ENCODE data around the gene AGXT.

DNA sequence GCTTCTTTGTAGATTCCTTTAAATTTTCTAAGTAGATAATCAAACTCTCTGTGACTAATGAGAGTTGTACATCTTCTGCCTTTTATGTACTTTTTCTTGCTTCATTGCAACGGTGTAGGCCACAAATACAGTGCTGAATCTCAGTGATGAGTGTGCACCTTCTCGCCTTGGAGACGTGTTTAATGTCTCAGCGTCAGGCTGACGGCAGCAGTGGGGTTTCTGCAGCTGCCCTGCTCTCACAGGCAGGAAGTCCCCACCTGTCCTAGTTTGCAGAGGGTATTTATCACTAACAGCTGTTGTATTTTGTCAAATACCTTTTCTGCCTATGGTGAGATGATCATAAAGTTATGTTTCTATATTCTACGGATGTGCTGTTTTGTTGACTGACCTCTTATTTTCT, 13.3 kb downstream of the AGXT start:
- TF ChIP-seq SP1 (IDR thresholded peaks at IDR 0.05) (no peak), RAD21 (IDR thresholded peaks at IDR 0.05) (no peak), GABPA (IDR thresholded peaks at IDR 0.05 in 1 of 2, conservative IDR thresholded peaks at IDR 0.05 in 1 of 2) (no peak), FOXA1 (IDR thresholded peaks at IDR 0.05) (no peak), TAF1 (conservative IDR thresholded peaks at IDR 0.05) (no peak), JUND (IDR thresholded peaks at IDR 0.05) (no peak), RXRA (IDR thresholded peaks at IDR 0.05) (no peak), YY1 (IDR thresholded peaks at IDR 0.05) (no peak), EGR1 (IDR thresholded peaks at IDR 0.05; ENCODE audit: low read depth in 2 of 2) (no peak)
- TF ChIP-seq, protein P1, sequence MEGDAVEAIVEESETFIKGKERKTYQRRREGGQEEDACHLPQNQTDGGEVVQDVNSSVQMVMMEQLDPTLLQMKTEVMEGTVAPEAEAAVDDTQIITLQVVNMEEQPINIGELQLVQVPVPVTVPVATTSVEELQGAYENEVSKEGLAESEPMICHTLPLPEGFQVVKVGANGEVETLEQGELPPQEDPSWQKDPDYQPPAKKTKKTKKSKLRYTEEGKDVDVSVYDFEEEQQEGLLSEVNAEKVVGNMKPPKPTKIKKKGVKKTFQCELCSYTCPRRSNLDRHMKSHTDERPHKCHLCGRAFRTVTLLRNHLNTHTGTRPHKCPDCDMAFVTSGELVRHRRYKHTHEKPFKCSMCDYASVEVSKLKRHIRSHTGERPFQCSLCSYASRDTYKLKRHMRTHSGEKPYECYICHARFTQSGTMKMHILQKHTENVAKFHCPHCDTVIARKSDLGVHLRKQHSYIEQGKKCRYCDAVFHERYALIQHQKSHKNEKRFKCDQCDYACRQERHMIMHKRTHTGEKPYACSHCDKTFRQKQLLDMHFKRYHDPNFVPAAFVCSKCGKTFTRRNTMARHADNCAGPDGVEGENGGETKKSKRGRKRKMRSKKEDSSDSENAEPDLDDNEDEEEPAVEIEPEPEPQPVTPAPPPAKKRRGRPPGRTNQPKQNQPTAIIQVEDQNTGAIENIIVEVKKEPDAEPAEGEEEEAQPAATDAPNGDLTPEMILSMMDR (IDR thresholded peaks at IDR 0.05; ENCODE audit: low read depth, low read length, missing input control): no peak
- TF ChIP-seq, protein P2, sequence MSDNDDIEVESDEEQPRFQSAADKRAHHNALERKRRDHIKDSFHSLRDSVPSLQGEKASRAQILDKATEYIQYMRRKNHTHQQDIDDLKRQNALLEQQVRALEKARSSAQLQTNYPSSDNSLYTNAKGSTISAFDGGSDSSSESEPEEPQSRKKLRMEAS (IDR thresholded peaks at IDR 0.05): no peak
- TF ChIP-seq, protein P3, sequence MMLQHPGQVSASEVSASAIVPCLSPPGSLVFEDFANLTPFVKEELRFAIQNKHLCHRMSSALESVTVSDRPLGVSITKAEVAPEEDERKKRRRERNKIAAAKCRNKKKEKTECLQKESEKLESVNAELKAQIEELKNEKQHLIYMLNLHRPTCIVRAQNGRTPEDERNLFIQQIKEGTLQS (IDR thresholded peaks at IDR 0.05): no peak
- TF ChIP-seq, protein P4, sequence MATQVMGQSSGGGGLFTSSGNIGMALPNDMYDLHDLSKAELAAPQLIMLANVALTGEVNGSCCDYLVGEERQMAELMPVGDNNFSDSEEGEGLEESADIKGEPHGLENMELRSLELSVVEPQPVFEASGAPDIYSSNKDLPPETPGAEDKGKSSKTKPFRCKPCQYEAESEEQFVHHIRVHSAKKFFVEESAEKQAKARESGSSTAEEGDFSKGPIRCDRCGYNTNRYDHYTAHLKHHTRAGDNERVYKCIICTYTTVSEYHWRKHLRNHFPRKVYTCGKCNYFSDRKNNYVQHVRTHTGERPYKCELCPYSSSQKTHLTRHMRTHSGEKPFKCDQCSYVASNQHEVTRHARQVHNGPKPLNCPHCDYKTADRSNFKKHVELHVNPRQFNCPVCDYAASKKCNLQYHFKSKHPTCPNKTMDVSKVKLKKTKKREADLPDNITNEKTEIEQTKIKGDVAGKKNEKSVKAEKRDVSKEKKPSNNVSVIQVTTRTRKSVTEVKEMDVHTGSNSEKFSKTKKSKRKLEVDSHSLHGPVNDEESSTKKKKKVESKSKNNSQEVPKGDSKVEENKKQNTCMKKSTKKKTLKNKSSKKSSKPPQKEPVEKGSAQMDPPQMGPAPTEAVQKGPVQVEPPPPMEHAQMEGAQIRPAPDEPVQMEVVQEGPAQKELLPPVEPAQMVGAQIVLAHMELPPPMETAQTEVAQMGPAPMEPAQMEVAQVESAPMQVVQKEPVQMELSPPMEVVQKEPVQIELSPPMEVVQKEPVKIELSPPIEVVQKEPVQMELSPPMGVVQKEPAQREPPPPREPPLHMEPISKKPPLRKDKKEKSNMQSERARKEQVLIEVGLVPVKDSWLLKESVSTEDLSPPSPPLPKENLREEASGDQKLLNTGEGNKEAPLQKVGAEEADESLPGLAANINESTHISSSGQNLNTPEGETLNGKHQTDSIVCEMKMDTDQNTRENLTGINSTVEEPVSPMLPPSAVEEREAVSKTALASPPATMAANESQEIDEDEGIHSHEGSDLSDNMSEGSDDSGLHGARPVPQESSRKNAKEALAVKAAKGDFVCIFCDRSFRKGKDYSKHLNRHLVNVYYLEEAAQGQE (IDR thresholded peaks at IDR 0.05): no peak
- TF ChIP-seq, protein P5, sequence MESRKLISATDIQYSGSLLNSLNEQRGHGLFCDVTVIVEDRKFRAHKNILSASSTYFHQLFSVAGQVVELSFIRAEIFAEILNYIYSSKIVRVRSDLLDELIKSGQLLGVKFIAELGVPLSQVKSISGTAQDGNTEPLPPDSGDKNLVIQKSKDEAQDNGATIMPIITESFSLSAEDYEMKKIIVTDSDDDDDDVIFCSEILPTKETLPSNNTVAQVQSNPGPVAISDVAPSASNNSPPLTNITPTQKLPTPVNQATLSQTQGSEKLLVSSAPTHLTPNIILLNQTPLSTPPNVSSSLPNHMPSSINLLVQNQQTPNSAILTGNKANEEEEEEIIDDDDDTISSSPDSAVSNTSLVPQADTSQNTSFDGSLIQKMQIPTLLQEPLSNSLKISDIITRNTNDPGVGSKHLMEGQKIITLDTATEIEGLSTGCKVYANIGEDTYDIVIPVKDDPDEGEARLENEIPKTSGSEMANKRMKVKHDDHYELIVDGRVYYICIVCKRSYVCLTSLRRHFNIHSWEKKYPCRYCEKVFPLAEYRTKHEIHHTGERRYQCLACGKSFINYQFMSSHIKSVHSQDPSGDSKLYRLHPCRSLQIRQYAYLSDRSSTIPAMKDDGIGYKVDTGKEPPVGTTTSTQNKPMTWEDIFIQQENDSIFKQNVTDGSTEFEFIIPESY (IDR thresholded peaks at IDR 0.05): no peak
